Adipose tissue (tissue), 3 donors: ENCODE measurements around the gene DNAH3. TPM values are rescaled to one million over a fixed set of nuclear protein-coding genes. Genes with fewer than 3 reads are reported as not detected.
"Not testable (repeated sequence)": the region's sequence is repeated elsewhere in the genome, so short reads cannot be mapped to it uniquely, and the experiment has no call there.

Experiments used
- H3K27ac ChIP-seq: one replicate; pipeline ENCODE4 v1.5.1; 2013; ENCODE audit warnings: low read depth, low read length
- WGBS, 3 donors: extraction: QIAGEN DNeasy Blood & Tissue Kit; methylation state at CpG; one replicate each; pipeline ENCODE4 v1.1.7; 2013; 5-methylcytosine and 5-hydroxymethylcytosine counted together
- polyA plus RNA-seq, 3 donors: library from polyadenylated mRNA; stranded (reverse); fragments of 200-250 nt; gene quantifications; one replicate each; pipeline ENCODE4 v1.2.3, GENCODE V29; 2013
- donor health status: healthy with polysubstance abuse.
- donor health status: Bipolar disorder and iron deficiency.
- donor health status: healthy.

Gene DNAH3
- polyA plus RNA-seq, 3 donors = not detected

DNA sequence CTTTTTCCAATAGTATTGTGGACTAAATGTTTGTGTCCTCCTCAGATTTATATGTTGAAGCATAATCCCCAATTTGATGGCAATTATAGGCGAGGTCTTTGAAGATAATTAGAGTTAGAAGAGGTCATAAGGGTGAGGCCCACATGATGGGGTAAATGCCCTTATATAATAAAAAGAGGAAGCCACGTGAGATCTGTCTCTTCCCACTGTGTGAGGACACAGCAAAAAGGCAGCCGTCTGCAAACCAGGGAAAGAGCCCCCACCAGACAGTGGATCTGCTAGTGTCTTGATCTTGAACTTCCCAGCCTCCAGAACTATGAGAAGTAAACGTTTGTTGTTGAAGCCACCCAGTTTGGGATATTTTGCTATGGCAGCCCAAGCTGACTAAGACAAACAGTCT is 174.1 kb downstream of the DNAH3 start:
- H3K27ac ChIP-seq = no peak overlapping the region
- WGBS, 3 donors = 56 to 75% (median 61%) methylated on average over 4 of the region's 4 CpGs

DNA sequence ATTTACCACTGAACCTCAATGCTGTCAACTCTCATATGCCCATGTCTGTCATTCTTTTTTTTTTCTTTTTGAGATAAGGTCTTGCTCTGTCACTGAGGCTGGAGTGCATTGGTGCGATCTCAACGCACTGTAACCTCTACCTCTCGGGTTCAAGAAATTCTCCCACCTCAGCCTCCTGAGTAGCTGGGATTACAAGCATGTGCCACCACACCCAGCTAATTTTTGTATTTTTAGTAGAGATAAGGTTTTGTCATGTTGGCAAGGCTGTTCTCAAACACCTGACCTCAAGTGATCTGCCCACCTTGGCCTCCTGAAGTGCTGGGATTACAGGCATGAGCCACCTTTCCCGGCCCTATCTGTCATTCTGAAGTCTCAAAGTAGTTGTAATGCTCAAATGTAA is 177.4 kb downstream of the DNAH3 start:
- not testable (repeated sequence) for H3K27ac ChIP-seq
- 89 to 95% (median 92%) methylated on average over 4 of the region's 4 CpGs for WGBS, 3 donors

DNA sequence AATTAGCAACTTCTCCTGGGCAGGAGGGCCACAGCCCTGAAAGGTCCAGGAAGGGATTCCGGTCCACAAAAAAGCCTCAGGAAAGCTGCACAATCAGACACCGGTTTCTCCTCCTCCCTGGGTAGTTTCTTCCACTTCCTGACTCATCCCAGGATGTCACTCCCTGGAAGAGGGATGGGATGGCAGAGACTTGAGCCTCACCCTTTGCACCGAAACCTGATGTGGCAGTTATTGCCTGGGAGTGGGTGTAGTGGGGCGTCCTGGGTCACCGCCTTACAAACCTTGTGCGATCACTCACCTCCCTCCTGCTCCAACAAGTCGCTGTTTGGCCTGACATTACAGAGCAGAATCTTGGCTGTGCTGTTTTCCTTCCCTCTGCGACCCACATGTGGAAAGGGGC is 179.2 kb downstream of the DNAH3 start:
- H3K27ac ChIP-seq = no peak overlapping the region
- WGBS, 3 donors = 74 to 83% (median 82%) methylated on average over 8 of the region's 8 CpGs

DNA sequence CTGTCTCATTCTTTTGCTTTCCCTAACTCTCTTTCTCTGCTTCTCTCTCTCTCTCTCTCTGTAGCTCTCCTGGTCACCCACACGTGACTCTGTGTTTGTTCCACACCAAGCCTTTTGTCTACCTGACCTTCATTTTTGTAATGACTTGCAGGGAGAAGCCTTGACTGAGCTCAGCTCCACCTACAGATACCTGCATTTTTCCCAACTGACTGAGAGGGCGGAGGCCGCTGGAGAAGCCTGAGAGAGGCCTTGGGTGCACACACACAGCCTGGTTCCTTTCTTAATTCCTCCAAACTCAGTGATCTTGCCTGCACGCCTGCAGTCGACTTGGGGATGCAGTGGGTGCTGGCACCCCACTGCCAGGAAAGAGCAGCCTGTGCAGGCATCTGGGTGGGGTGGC is 181.3 kb downstream of the DNAH3 start:
- no peak overlapping the region for H3K27ac ChIP-seq
- WGBS, 3 donors = 58 to 88% (median 76%) methylated on average over 5 of the region's 5 CpGs

DNA sequence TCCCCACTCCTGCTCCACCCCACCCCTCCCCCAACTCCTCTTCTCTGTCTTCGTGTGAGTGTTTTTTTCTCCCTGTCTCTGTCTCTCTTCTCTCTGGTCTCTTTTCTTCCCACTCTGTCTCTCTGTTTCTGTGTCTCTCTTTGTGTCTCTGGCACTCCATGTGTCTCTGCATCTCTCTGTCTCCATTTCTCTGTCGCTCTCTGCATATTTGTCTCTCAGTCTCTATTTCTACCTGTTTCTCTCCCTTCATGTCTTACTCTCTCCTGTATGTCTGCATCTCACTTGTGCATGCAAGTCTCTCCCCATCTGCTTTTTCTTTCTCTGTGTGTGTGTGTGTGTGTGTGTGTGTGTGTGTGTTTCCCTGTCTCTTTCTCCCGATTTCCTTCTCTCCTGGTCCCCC is 181.9 kb downstream of the DNAH3 start:
- 57 to 71% (median 69%) methylated on average over 3 of the region's 3 CpGs for WGBS, 3 donors
- H3K27ac ChIP-seq = no peak overlapping the region

DNA sequence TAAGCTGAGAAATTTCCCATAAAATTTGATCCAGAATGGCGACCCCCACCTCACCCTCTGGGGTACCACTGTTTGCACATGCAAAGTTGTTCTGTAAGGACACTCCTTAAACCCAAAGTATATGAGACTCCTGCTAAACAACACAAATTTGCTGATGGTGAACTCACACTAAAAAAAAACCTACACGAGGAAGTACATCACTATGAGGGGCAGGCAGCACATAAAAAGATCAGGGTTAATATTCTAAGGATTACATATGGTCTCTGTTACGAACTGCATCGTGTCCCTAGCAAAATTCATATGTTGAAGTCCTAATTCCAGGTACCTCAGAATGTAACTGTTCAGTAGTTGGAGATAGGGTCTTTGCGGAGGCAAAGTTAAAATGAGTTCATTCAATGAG is 189.7 kb downstream of the DNAH3 start:
- no peak overlapping the region for H3K27ac ChIP-seq
- 85 to 89% (median 86%) methylated on average over 5 of the region's 5 CpGs for WGBS, 3 donors

DNA sequence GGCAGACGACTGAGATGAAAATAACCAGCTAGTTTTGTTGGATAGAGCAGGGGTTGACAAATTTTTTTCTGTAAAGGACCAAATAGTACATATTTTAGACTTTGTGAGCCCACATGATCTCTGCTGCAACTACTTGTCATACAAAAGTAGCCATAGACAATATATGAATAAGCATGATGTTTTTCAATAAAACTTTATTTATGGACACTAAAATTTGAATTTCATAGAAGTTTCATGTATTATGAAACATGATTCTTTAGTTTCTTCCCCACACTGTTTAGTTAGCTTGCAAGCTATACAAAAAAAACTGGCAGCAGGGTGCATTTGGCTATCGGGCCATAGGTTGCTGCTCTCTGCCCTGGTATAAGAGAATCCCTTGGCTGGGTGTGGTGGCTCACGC is 193.5 kb downstream of the DNAH3 start:
- no peak overlapping the region for H3K27ac ChIP-seq
- 73 to 83% (median 81%) methylated on average over 3 of the region's 3 CpGs for WGBS, 3 donors

DNA sequence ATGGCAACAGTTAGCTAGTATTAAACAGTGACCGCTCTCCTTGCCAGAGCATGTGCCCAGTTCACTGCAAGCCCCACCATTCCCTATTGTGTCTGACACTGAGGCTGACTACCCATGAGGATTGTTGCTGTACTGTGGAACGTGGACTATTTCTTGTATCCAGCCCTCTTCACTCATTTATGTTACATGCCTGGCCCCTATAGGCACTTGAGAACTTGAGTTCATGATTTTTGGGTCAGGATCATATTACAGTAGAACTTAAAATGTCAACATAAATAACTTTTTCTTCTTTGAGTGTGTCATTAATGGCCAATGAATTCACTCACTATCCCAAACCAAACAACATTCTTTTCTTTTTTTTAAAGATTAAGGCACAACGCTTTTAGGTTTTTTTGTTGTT is 194.3 kb downstream of the DNAH3 start:
- no peak overlapping the region for H3K27ac ChIP-seq
- 61 to 70% (median 70%) methylated on average over 3 of the region's 3 CpGs for WGBS, 3 donors

DNA sequence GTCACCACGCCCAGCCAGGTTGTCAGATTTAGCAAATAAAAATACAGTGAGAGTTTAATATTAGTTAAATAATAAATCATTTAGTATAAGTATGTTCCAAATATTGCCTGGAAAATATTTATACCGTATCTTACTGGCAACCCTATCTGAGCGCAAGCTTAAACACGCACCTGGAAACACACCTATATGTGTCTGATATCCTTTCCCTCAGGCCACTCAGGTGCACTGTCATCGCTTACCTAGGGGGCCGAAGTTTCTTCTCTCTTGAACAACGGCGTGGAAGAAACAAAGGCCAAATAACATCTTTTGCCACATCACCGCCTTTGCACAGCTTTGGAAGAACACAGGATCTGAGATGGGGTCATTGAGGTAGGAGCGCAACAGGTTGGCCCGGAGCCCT is 196.1 kb downstream of the DNAH3 start:
- WGBS, 3 donors = 92 to 97% (median 95%) methylated on average over 11 of the region's 11 CpGs
- H3K27ac ChIP-seq = no peak overlapping the region

DNA sequence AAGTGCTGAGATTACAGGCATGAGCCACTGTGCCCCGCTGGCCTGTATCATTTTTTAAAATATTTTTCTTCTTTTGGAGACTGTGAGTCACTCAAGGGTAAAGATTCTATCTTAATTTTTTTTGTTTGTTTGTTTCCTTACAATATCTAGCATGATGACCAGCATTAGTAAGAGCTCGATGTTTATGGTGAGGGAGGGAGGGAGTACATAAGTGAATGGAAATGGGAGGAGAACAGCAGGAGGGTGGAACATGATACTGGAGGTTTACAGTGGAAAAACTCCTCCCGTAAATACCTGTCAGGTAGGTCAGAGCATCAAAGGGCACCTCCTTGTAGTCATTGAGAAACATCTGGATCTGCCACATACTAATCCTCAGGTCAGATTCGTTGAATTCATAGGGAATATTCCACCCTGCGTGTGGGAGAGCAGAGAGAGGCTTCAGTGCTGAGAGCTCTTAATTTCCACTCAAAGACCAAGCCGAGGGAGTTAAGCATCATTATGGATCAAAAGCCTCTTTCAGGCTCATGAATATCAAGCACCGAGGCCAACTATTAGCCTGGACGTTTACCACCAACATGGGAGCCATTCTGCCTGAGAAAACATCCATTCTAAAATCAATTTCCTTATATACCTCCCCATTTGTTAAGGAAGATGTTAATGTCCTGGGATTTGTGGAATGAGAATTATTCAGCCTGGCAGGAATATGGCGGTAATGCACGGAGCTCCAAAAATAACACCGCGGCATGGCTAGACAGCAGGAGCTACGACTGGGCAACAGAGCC is 198.3 kb downstream of the DNAH3 start:
- H3K27ac ChIP-seq = no peak overlapping the region
- WGBS, 3 donors = 71 to 79% (median 78%) methylated on average over 13 of the region's 13 CpGs

DNA sequence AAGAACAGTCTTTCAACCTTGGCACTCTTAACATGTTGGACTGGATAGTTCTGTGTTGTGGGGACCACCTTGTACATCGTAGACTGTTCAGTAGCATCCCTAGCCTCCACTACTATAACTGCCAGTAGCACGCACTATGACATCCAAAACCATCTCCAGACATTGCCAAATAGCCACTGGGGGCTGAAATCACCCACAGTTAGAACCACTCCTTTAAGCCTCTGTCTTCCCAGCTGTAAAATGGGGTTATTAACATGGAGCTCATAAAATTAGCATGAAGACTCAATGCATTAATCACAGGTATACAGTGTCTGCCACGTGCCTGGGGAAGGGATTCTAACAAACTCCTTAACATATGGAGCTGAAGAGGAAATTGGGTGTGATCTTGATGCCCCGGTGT is 200.4 kb downstream of the DNAH3 start:
- H3K27ac ChIP-seq = no peak overlapping the region
- 78 to 90% (median 85%) methylated on average over 4 of the region's 4 CpGs for WGBS, 3 donors

DNA sequence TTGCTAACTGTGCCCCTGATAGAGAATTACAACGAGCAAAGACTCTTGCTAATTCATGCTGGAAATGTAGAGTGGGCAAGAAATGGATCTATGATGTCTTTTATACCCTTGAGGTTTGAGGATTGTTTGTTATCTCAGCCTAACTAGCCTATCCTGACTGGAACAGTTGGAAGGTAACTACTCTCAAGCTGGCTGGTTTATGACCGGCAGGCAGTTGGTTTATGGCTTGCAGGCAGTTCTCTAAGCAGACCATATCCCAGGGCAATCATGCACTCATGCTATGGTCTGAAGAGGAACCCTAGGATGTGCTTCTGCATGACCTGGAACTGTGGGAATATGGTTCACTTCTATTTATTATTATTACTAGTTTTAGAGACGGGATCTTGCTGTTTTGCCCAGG is 201.0 kb downstream of the DNAH3 start:
- WGBS, 3 donors = 77 to 89% (median 87%) methylated on average over 3 of the region's 3 CpGs

DNA sequence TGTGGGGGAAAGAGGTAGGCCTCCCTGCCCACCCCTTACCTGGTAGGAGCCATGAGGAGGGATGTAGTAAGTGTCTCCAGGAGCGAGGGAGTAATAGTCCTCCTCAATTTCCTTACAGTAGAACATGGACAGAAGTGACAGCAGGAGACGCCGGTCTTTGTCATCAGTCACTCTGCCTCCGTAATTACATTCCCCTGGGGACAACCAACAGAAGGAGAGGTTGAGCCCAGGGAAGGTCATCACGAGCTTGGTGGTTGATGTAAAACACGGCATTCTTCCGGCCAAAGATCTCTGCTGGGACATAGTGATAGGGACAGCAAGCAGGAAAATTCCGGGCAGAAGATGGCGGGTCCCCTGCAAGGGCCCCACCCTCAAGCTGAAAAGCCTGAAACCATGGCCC is 202.2 kb downstream of the DNAH3 start:
- no peak overlapping the region for H3K27ac ChIP-seq
- WGBS, 3 donors = 85 to 94% (median 87%) methylated on average over 9 of the region's 9 CpGs

More for the DNA sequence above, 201.0 kb downstream of the DNAH3 start:
- H3K27ac ChIP-seq = no peak overlapping the region

DNA sequence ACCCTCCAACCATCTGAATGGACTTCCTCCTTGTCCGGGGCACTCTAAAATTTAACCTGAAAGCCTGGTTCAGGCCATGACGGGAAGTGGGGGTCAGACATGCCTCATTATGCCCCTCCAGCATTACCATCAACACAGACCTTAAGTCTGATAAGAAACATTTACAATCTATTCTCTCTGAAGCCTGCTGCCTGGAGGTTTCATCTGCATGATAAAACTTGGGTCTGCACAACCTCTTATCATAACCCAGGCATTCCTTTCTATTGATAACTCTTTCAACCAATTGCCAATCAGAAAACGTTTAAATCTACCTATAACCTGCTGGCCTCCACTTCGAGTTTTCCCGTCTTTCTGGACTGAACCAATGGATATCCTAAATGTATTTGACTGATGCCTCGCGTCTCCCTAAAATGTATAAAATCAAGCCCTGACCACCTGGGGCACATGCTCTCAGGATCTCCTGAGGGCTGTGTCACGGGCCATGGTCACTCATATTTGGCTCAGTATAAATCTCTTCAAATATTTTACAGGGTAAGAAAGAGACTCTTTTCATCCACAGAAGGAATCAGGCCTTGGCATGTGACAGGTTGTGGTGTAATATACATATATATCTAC is 204.5 kb downstream of the DNAH3 start:
- 77 to 89% (median 88%) methylated on average over 8 of the region's 8 CpGs for WGBS, 3 donors
- H3K27ac ChIP-seq = no peak overlapping the region

DNA sequence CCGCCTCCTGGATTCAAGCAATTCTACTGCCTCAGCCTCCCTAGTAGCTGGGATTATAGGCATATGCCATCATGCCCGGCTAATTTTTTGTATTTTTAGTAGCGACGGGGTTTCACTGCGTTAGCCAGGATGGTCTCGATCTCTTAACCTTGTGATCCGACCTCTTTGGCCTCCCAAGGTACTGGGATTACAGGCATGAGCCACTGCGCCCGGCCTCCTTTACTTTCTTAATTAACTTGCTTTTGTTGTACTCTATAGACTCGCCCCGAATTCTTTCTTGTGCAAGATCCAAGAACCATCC is 205.1 kb downstream of the DNAH3 start:
- WGBS, 3 donors = 89 to 97% (median 96%) methylated on average over 11 of the region's 11 CpGs
- H3K27ac ChIP-seq = not testable (repeated sequence)

DNA sequence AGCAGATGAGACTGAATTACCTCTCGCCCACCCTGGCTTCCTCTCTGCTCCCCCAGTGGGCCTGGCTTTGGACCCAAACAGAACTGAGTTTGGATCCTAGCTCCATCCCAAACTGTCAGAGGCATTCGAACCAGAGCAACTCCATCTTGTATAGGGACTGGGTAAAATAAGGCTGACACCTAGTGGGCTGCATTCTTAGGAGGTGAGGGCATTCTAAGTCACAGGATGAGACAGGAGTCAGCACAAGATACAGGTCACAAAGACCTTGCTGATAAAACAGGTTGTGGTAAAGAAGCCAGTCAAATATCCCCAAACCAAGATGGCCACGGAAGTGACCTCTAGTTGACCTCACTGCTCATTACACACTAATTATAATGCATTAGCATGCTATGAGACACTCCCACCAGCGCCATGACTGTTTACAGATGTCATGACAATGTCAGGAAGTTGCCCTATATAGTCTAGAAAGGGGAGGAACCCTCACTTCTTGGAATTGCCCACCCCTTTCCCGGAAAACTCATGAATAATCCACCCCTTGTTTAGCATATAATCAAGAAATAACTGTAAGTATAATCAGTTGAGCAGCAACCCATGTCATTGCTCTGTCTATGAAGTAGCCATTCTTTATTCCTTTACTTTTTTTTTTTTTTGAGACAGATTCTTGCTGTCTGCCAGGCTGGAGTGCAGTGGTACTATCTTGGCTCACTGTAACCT is 205.6 kb downstream of the DNAH3 start:
- H3K27ac ChIP-seq = no peak overlapping the region
- 76 to 91% (median 85%) methylated on average over 5 of the region's 5 CpGs for WGBS, 3 donors

DNA sequence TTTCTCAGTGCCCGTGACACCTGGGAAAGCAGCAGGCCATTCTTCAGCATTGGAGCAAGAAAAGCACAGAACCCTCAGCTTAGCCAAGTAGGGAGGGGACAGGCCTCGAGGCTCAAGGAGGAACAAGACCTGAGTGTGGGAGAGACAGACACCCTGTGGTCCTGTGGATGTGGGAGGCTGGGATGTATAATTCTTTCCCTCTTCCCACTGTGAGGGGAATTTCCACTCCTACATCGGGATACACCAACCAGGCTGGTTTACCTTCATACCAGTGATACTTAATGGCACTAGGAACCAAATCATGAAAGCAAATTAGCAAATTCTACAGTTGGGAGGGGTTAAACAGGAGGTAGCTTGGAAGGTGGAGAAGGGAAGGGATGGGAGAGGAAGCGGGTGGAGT is 208.4 kb downstream of the DNAH3 start:
- WGBS, 3 donors = 69 to 84% (median 83%) methylated on average over 4 of the region's 4 CpGs
- H3K27ac ChIP-seq = no peak overlapping the region

DNA sequence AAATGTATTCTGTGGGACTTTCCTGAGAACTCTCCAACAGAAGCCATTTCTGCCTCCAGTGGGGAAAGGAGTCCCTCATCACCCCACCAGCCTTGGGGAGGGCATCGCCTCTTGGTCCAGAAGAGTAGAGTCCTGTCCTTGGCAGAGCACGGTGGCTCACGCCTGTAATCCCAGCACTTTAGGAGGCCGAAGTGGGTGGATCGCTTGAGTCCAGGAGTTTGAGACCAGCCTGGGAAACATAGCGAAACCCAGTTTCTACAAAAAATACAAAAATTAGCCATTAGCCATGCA is 209.1 kb downstream of the DNAH3 start:
- 95 to 99% (median 95%) methylated on average over 6 of the region's 6 CpGs for WGBS, 3 donors
- H3K27ac ChIP-seq = no peak overlapping the region

DNA sequence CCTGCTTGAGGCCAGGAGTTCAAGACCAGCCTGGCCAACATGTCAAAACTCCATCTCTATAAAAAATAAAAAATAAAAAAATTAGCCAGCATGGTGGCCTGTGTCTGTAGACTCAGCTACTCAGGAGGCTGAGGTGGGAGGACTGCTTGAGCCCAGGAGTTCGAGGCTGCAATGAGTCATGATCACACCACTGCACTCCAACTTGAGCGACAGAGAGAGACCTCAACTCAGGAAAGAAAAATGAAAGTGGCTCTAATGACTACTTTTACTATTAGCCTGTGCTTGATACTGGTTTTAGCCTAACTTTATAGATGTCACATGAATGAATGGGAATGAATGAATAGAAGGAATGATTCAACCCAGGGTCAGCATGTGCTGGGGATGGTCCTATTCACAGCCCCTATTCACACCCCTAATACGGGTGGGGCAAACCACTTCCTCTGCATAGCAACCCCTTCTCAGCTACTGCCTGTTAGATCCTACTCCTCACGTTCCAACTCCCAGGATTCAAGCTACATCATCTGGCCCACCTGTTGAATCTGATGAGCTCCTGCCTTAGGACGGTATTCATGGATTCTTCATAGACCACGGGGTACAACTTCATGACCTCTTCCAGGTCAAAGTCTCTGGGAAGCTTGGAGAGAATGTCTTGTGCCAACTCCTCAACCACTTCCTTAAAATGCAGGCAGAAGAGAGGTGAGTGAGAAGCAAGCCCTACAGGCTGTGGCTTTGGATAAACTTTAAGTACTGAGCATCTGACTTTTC is 209.6 kb downstream of the DNAH3 start:
- H3K27ac ChIP-seq = no peak overlapping the region
- 54 to 80% (median 62%) methylated on average over 6 of the region's 6 CpGs for WGBS, 3 donors
